H1 (cell line): ENCODE data around the gene SLC22A6.

Source experiments
- EZH2 ChIP-seq: fragments of 200-600 bp; sonication (generic); IDR thresholded peaks from 2 replicates; pipeline ENCODE4 v1.7.1; 2012; ENCODE audit warnings: low read depth, mild to moderate bottlenecking, moderate library complexity, low read length, inconsistent platforms; ENCODE audit not compliant: severe bottlenecking
- POLR2AphosphoS5 ChIP-seq: IDR thresholded peaks from 2 replicates; pipeline ENCODE4 v1.6.1; 2011; ENCODE audit warnings: low read depth, low read length
- TF ChIP-seq, protein P1 (sequence below): IDR thresholded peaks from 2 replicates; pipeline ENCODE4 v1.6.1; 2012; ENCODE audit warnings: inconsistent platforms
- TF ChIP-seq, protein P2 (sequence below), 3 experiments: IDR thresholded peaks; 1 replicate in 2 of 3; 2 replicates in 1 of 3; pipeline versions ENCODE4 v1.5.1 to v1.6.1; 2011; ENCODE audit warnings: low read length in 3 of 3, mild to moderate bottlenecking in 3 of 3, inconsistent platforms in 2 of 3, low read depth in 1 of 3, moderate library complexity in 1 of 3; ENCODE audit not compliant: insufficient read depth in 1 of 3; ENCODE audit errors: control extremely low read depth in 1 of 3

DNA sequence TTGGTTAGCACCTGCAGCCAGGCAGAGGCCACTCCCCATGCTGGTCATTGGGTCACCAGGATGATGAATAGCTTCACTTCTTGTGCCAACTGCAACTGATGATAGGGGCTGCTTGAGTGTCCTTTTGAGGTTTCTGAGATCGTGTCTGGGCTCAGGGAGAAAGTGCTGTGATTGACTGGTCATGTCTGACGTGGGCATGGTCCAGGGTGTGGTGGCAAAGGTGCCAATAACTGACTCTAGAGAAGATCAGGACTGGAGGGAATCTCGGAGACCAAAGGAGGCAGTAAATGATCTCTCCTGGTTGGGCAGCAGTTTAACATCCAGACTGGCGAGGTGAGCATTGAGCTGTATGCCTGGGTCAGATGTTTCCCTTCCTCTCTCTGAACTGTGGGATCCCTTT, 10.0 kb upstream of the SLC22A6 start:
- TF ChIP-seq, protein P1, sequence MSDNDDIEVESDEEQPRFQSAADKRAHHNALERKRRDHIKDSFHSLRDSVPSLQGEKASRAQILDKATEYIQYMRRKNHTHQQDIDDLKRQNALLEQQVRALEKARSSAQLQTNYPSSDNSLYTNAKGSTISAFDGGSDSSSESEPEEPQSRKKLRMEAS, result no peak
- TF ChIP-seq EZH2 (no peak), POLR2AphosphoS5 (no peak)
- TF ChIP-seq, protein P2, sequence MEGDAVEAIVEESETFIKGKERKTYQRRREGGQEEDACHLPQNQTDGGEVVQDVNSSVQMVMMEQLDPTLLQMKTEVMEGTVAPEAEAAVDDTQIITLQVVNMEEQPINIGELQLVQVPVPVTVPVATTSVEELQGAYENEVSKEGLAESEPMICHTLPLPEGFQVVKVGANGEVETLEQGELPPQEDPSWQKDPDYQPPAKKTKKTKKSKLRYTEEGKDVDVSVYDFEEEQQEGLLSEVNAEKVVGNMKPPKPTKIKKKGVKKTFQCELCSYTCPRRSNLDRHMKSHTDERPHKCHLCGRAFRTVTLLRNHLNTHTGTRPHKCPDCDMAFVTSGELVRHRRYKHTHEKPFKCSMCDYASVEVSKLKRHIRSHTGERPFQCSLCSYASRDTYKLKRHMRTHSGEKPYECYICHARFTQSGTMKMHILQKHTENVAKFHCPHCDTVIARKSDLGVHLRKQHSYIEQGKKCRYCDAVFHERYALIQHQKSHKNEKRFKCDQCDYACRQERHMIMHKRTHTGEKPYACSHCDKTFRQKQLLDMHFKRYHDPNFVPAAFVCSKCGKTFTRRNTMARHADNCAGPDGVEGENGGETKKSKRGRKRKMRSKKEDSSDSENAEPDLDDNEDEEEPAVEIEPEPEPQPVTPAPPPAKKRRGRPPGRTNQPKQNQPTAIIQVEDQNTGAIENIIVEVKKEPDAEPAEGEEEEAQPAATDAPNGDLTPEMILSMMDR (IDR thresholded peaks at IDR 0.05; ENCODE audit: control extremely low read depth in 1 of 3, insufficient read depth in 1 of 3, low read depth in 1 of 3, low read length in 3 of 3), result no peak
